ENCODE results near the gene MAGT1.
"Not testable (repeated sequence)": the region's sequence is repeated elsewhere in the genome, so short reads cannot be mapped to it uniquely, and the experiment has no call there.

Gene MAGT1

GRCh38 chrX:77901506-77901905 lies 6.3 kb upstream of the MAGT1 start:
- in situ Hi-C loops (cut with MboI; ENCODE audit: low sequenced_read_pairs, unreplicated experiment) = loop anchor here (10.0 kb wide), 1 partner anchor 193 kb away; no protein-coding TSS in a partner anchor
- no peak for TF ChIP-seq CTCF (IDR thresholded peaks at IDR 0.05; ENCODE audit: borderline replicate concordance, control extremely low read depth, extremely low read depth, insufficient read depth, missing control alignments)
- DNase-seq (ENCODE audit: low spot score) = no peak

GRCh38 chrX:77900688-77901087 lies 5.5 kb upstream of the MAGT1 start:
- TF ChIP-seq CTCF (IDR thresholded peaks at IDR 0.05; ENCODE audit: borderline replicate concordance, control extremely low read depth, extremely low read depth, insufficient read depth, missing control alignments) = no peak
- no peak for DNase-seq (ENCODE audit: low spot score)
- in situ Hi-C loops (cut with MboI; ENCODE audit: low sequenced_read_pairs, unreplicated experiment) = loop anchor here (10.0 kb wide), 1 partner anchor 194 kb away; no protein-coding TSS in a partner anchor

- in situ Hi-C loops (cut with MboI; ENCODE audit: low sequenced_read_pairs, unreplicated experiment) = no loop called here
- DNase-seq (ENCODE audit: low spot score) = peak; percentile 68
- peak; percentile 17 for TF ChIP-seq CTCF (IDR thresholded peaks at IDR 0.05; ENCODE audit: borderline replicate concordance, control extremely low read depth, extremely low read depth, insufficient read depth, missing control alignments)
Measured at GRCh38 chrX:77899081-77899828, 4.0 kb upstream of the MAGT1 start, which contains the start of gene COX7B. Gene COX7B, plus strand, starts transcription at chrX:77899468. Its CDS starts 86 bp downstream, at chrX:77899554.

- no peak for TF ChIP-seq CTCF (IDR thresholded peaks at IDR 0.05; ENCODE audit: borderline replicate concordance, control extremely low read depth, extremely low read depth, insufficient read depth, missing control alignments)
- no peak for DNase-seq (ENCODE audit: low spot score)
- in situ Hi-C loops (cut with MboI; ENCODE audit: low sequenced_read_pairs, unreplicated experiment) = no loop called here
Measured at GRCh38 chrX:77893713-77894112, 1.5 kb downstream of the MAGT1 start.

GRCh38 chrX:77892887-77893286 lies 2.3 kb downstream of the MAGT1 start:
- in situ Hi-C loops (cut with MboI; ENCODE audit: low sequenced_read_pairs, unreplicated experiment) = no loop called here
- no peak for DNase-seq (ENCODE audit: low spot score)
- no peak for TF ChIP-seq CTCF (IDR thresholded peaks at IDR 0.05; ENCODE audit: borderline replicate concordance, control extremely low read depth, extremely low read depth, insufficient read depth, missing control alignments)

GRCh38 chrX:77881418-77881817 lies 13.8 kb downstream of the MAGT1 start:
- in situ Hi-C loops (cut with MboI; ENCODE audit: low sequenced_read_pairs, unreplicated experiment); DNase-seq (ENCODE audit: low spot score): not testable (repeated sequence)

GRCh38 chrX:77875372-77875771 lies 19.9 kb downstream of the MAGT1 start:
- DNase-seq (ENCODE audit: low spot score) = no peak
- no peak for TF ChIP-seq CTCF (IDR thresholded peaks at IDR 0.05; ENCODE audit: borderline replicate concordance, control extremely low read depth, extremely low read depth, insufficient read depth, missing control alignments)
- in situ Hi-C loops (cut with MboI; ENCODE audit: low sequenced_read_pairs, unreplicated experiment) = no loop called here

GRCh38 chrX:77831544-77831943 lies 63.7 kb downstream of the MAGT1 start:
- in situ Hi-C loops (cut with MboI; ENCODE audit: low sequenced_read_pairs, unreplicated experiment); DNase-seq (ENCODE audit: low spot score): not testable (repeated sequence)

GRCh38 chrX:77821989-77822388 lies 73.2 kb downstream of the MAGT1 start:
- in situ Hi-C loops (cut with MboI; ENCODE audit: low sequenced_read_pairs, unreplicated experiment); DNase-seq (ENCODE audit: low spot score): not testable (repeated sequence)

Measured in GM13976 (cell line).